GM04504 (cell line): ENCODE data around the gene MMP1.
"Not testable (repeated sequence)": the region's sequence is repeated elsewhere in the genome, so short reads cannot be mapped to it uniquely, and the experiment has no call there.

Experiments
- DNase-seq: peaks from one replicate; pipeline ENCODE4 v3.0.0-alpha.2; 2012; ENCODE audit warnings: low read depth

MMP1 gene

DNA sequence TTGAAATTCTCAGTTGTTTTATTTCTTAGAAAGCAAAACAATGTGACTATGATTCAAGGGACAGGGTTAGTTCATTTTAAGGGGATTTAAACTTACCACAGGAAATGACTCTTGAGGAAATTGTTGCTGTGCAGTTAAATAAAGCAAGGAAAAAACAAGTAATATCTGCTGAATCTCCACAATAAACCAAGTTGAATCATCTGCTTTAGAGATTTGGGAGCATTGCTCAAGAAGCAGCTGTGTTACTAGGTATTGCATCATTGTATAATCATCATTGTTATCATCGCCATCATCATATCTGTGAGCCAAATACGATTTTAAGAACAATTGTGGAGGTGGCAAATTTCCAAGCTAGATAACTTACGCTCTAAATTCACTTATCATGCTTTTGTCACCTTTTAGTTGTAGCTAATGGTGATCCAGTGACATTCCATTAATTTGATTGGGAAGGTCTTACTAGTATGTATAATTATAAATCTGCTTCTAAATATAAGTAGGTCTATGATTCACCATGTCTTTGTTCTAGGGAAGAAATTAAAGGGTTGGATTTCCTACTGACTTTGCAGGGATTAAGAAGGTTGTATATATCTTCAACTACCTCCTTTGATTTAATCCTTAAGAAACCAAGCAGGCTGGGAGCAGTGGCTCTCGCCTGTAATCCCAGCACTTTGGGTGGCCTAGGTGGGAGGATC, 37.5 kb downstream of the MMP1 start:
- DNase-seq: peak; percentile 92

DNA sequence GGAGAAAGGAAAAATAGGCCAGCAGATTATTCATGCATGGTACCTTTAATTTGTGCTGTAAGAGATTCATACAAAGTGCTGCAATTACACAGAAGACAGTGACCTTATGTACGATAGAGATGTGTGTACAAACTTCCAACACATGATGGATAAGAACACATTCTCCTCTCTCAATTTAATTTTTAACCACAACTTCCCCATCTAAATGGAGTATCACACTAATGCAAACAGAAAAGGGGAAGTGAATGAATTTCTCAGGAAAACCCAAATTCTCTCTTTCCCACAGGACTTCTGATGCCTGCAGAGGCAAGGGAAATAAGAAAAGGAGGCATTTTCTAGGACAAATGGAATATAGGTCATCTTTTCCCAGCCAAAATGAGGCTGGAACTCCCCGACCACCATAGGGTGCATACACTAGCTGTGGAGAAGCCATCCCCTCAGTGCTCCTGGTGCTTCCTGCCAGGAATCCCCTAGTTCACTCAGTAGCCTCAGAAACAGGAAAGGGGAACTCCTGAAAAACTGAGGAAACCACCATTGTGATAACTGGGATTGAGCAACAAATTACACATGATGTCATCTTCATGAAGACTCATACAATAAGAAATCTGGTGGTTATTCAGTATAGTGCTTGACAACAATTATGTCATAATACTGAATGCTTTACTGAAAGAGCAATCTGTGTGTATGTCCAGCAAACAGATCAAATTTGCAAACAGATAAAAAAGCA, 40.0 kb downstream of the MMP1 start:
- no peak for DNase-seq

DNA sequence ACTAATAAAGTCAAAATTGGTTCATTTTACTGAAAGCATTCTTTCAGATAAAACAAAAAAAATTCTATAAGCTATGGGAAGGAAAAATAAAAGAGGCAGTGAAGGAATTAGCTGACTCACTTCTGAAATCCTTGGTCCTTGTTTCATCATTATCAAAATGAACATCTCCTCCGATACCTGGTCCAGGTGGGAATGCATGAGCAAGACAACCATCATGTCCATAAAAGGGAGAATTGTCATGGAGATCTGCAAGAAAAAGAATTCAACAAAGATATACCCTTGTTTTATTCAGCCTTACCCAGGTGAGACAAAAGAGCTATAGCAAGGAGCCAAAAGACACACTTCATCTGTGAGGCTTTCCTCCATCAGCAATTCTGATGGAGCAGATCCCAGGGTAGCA, 44.7 kb downstream of the MMP1 start:
- no peak for DNase-seq

DNA sequence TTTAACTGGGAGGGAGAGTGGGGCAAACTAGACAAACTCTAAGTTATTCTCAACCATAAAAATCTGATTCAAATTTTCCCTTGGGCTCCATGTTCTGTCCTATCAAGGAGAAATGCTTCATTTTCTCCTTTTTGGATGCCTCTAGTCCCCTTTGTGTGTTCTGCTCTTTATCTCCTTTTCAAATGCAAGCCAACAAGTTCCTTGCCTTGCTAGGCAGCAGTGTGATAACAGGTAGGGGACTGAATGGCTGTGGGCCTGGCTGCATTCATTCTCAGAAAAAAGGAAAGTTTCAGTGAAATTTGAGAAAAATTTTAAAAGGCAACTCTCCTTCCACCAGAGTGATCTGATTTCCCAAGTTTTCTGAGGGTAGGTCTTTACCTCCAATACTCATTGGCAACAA, 46.3 kb downstream of the MMP1 start:
- no peak for DNase-seq

DNA sequence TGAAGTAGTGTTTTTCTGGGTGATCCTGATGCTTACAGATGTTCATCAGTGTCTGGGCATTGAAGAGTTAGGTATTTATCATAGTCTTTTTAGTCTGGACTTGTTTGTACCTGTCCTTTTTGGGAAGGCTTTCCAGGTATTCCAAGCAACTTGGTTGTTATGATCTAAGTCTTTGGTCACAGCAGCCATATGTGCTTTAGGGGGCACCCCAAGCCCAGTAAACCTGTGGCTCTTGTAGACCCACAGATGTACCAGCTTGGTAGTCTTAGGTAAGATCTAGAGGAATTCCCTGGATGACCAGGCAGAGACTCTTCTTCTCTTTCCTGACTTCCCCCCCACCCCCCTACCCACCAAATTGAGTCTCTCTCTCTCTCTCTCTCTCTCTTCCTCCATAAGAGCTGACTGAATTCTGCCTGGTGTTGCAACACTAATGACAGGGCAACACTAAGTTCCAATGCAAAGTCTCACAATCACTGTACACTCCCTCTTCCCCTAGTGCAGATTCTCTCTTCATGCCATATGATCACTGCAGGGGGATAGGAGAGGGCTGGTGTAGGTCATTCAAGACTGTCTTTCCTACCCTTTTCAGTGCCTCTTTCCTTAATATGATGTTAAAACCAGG, 48.7 kb downstream of the MMP1 start:
- DNase-seq: no peak

DNA sequence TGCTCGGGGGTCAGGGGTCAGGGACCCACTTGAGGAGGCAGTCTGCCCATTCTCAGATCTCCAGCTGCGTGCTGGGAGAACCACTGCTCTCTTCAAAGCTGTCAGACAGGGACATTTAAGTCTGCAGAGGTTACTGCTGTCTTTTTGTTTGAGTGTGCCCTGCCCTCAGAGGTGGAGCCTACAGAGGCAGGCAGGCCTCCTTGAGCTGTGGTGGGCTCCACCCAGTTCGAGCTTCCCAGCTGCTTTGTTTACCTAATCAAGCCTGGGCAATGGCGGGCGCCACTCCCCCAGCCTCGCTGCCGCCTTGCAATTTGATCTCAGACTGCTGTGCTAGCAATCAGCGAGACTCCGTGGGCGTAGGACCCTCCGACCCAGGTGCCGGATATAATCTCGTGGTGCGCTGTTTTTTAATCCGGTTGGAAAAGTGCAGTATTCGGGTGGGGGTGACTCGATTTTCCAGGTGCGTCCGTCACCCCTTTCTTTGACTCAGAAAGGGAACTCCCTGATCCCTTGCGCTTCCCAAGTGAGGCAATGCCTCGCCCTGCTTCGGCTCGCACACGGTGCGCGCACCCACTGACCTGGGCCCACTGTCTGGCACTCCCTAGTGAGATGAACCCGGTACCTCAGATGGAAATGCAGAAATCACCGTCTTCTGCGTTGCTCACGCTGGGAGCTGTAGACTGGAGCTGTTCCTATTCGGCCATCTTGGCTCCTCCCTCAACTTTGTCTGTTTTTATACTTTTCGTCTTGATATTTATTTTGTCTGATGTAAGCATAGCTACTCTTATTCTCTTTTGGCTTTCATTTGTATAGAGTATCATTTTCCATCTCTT, 51.0 kb downstream of the MMP1 start:
- not testable (repeated sequence) for DNase-seq
